Measurements from ENCODE around the gene CYP21A2.
"Not testable (repeated sequence)": the region's sequence is repeated elsewhere in the genome, so short reads cannot be mapped to it uniquely, and the experiment has no call there.

- not testable (repeated sequence) for TF ChIP-seq CTCF (IDR thresholded peaks at IDR 0.05 in 4 of 5, conservative IDR thresholded peaks at IDR 0.05 in 1 of 5); POLR2A (IDR thresholded peaks at IDR 0.05)
Measured at GRCh38 chr6:32038878-32039277, 663 bp downstream of the CYP21A2 start.
